Prostate gland (tissue), 2 donors: Measurements from ENCODE around the gene ZNF710. TPM values are rescaled to one million over a fixed set of nuclear protein-coding genes. Genes with fewer than 3 reads are reported as not detected.

Experiments
- DNase-seq: peaks from one replicate; pipeline ENCODE4 v3.0.0-alpha.2; 2019; ENCODE audit warnings: low spot score
- H3K27ac ChIP-seq, 2 donors: fragments of 200-600 bp; sonication (generic); 2 replicates each; pipeline ENCODE4 v1.5.1; 2017 to 2019
- H3K27me3 ChIP-seq: fragments of 200-600 bp; sonication (generic); replicated peaks from 2 replicates; pipeline ENCODE4 v1.5.1; 2019; ENCODE audit not compliant: insufficient read depth
- H3K36me3 ChIP-seq, 2 donors: fragments of 200-600 bp; sonication (generic); 1 replicate in 1 of 2; 2 replicates in 1 of 2; pipeline versions ENCODE4 v1.5.1 to v1.8.1; 2017 to 2019
- H3K4me1 ChIP-seq: fragments of 200-600 bp; sonication (generic); replicated peaks from 2 replicates; pipeline ENCODE4 v1.5.1; 2019
- H3K4me3 ChIP-seq, 2 donors: fragments of 200-600 bp; sonication (generic); 2 replicates each; pipeline ENCODE4 v1.5.1; 2017 to 2019
- H3K9me3 ChIP-seq: fragments of 200-600 bp; sonication (generic); 2 replicates; pipeline ENCODE4 v1.5.1; 2017
- CTCF ChIP-seq, 4 experiments: fragments of 200-600 bp in 2 of 4; fragments of 450-650 bp in 2 of 4; sonication (generic) in 2 of 4; IDR thresholded peaks; 1 replicate in 3 of 4; 2 replicates in 1 of 4; pipeline ENCODE4 v1.5.1; 2016 to 2019; ENCODE audit warnings: antibody characterized with exemption in 4 of 4, mild to moderate bottlenecking in 2 of 4, moderate library complexity in 2 of 4
- POLR2A ChIP-seq: fragments of 450-650 bp; IDR thresholded peaks from one replicate; pipeline ENCODE4 v1.6.1; 2016; ENCODE audit warnings: antibody characterized with exemption, mild to moderate bottlenecking
- POLR2AphosphoS5 ChIP-seq: sonication (generic); formaldehyde crosslinking; IDR thresholded peaks from one replicate; pipeline ENCODE4 v1.6.1; 2017; ENCODE audit warnings: antibody characterized with exemption
- WGBS: methylation state at CpG from one replicate; pipeline ENCODE4 v1.1.5; 2018; 5-methylcytosine and 5-hydroxymethylcytosine counted together
- intact Hi-C: fragments of 100-400 bp; cut with DNase I; formaldehyde crosslinking; loops from one replicate; pipeline ENCODE4 v1.14.2; 2022
- total RNA-seq, 2 donors: library from RNA; depleted of rRNA; stranded (reverse); fragments of >200 nt; gene quantifications; one replicate each; pipeline ENCODE4 v1.1.0, GENCODE V29; 2016

Gene ZNF710
- total RNA-seq, 2 donors from 2014 or later = 13.6 to 18.0 TPM

- DNase-seq = no peak
- Histone ChIP-seq H3K4me1 (no peaks in the 10 kb centered on the region), H3K9me3 (no peaks in the 10 kb centered on the region), H3K36me3 (no peaks in the 10 kb centered on the region), H3K4me3 (no peak overlapping the region), H3K27ac (no peak overlapping the region), H3K27me3 (no peaks in the 10 kb centered on the region)
- 79% methylated on average over 10 of the region's 10 CpGs for WGBS
- intact Hi-C loops = no loop called here
- TF ChIP-seq POLR2AphosphoS5 = no peak
- no peak for TF ChIP-seq POLR2A
Measured at GRCh38 chr15:90020936-90021507, 19.9 kb downstream of the ZNF710 start.

GRCh38 chr15:90022345-90022744 is 21.2 kb downstream of the ZNF710 start:
- Histone ChIP-seq H3K9me3 (no peaks in the 10 kb centered on the region), H3K27me3 (no peaks in the 10 kb centered on the region), H3K4me1 (no peaks in the 10 kb centered on the region), H3K4me3 (no peak overlapping the region), H3K36me3 (no peaks in the 10 kb centered on the region), H3K27ac (no peak overlapping the region)
- TF ChIP-seq POLR2AphosphoS5 (no peak), CTCF (IDR thresholded peaks at IDR 0.05) (no peak), POLR2A (no peak)
- intact Hi-C loops = no loop called here
- WGBS = 89% methylated on average over 6 of the region's 6 CpGs
- DNase-seq = no peak

- no peak for DNase-seq
- 90% methylated on average over 6 of the region's 6 CpGs for WGBS
- TF ChIP-seq POLR2AphosphoS5 = no peak
- no peak for TF ChIP-seq CTCF (IDR thresholded peaks at IDR 0.05)
- TF ChIP-seq POLR2A = no peak
Measured at GRCh38 chr15:90022905-90023700, 22.0 kb downstream of the ZNF710 start.

GRCh38 chr15:90024406-90024805 is 23.3 kb downstream of the ZNF710 start:
- Histone ChIP-seq H3K27ac (no peak overlapping the region), H3K4me3 (no peak overlapping the region), H3K4me1 (no peaks in the 10 kb centered on the region), H3K27me3 (no peaks in the 10 kb centered on the region), H3K36me3 (no peaks in the 10 kb centered on the region), H3K9me3 (no peaks in the 10 kb centered on the region)
- intact Hi-C loops = no loop called here
- WGBS = 94% methylated on average over 4 of the region's 4 CpGs
- no peak for DNase-seq
- TF ChIP-seq CTCF (IDR thresholded peaks at IDR 0.05) = no peak

More at GRCh38 chr15:90022905-90023700, 22.0 kb downstream of the ZNF710 start:
- no peaks in the 10 kb centered on the region for H3K4me1 ChIP-seq
- no peaks in the 10 kb centered on the region for H3K27me3 ChIP-seq
- no peaks in the 10 kb centered on the region for H3K9me3 ChIP-seq
- H3K4me3 ChIP-seq = no peak overlapping the region
- intact Hi-C loops = no loop called here
- no peaks in the 10 kb centered on the region for H3K36me3 ChIP-seq
- no peak overlapping the region for H3K27ac ChIP-seq

- no peak overlapping the region for H3K4me3 ChIP-seq
- H3K9me3 ChIP-seq = no peaks in the 10 kb centered on the region
- TF ChIP-seq POLR2AphosphoS5 (no peak), CTCF (IDR thresholded peaks at IDR 0.05) (no peak), POLR2A (no peak)
- H3K27ac ChIP-seq = no peak overlapping the region
- DNase-seq = no peak
- no peaks in the 10 kb centered on the region for H3K27me3 ChIP-seq
- intact Hi-C loops = no loop called here
- 33% methylated on average over 2 of the region's 2 CpGs for WGBS
- no peaks in the 10 kb centered on the region for H3K4me1 ChIP-seq
- H3K36me3 ChIP-seq = no peaks in the 10 kb centered on the region
Measured at GRCh38 chr15:90025489-90026033, 24.4 kb downstream of the ZNF710 start.
